PC-9 (cell line): ENCODE measurements around the gene SH3RF3.

Experiments
- EZH2 ChIP-seq: fragments of 200-600 bp; sonication (generic); IDR thresholded peaks from 2 replicates; pipeline ENCODE4 v1.8.0; 2017; ENCODE audit warnings: antibody characterized with exemption, low read depth
- TF ChIP-seq, protein P1 (sequence below): fragments of 200-600 bp; sonication (generic); conservative IDR thresholded peaks from 2 replicates; pipeline ENCODE4 v1.6.1; 2017; ENCODE audit warnings: mixed run types, antibody characterized with exemption, mild to moderate bottlenecking, moderate library complexity

DNA sequence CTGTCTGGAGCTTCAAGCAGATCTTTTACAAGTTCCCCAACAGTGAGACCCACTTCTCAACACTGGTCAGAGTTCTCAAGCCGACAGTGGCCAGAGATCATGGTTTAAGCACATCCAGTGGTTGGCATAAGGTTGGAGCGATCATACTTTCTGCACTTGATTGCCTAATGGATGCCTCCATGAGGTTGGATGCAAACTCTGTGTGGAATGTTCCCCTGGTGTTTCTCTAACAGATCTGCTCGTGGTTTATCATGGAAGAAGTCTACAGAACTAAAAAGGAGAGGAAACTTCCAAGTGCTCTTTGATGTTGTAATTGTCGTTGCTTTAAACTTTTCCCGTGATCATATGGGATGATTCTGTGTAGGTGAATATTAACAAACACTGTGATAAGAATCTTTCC is 60.7 kb downstream of the SH3RF3 start:
- TF ChIP-seq, protein P1, sequence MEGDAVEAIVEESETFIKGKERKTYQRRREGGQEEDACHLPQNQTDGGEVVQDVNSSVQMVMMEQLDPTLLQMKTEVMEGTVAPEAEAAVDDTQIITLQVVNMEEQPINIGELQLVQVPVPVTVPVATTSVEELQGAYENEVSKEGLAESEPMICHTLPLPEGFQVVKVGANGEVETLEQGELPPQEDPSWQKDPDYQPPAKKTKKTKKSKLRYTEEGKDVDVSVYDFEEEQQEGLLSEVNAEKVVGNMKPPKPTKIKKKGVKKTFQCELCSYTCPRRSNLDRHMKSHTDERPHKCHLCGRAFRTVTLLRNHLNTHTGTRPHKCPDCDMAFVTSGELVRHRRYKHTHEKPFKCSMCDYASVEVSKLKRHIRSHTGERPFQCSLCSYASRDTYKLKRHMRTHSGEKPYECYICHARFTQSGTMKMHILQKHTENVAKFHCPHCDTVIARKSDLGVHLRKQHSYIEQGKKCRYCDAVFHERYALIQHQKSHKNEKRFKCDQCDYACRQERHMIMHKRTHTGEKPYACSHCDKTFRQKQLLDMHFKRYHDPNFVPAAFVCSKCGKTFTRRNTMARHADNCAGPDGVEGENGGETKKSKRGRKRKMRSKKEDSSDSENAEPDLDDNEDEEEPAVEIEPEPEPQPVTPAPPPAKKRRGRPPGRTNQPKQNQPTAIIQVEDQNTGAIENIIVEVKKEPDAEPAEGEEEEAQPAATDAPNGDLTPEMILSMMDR: no peak
- TF ChIP-seq EZH2: no peak
